CD4-positive, alpha-beta T cell (primary cell): ENCODE measurements around the gene UBALD1. TPM values are rescaled to one million over a fixed set of nuclear protein-coding genes. Genes with fewer than 3 reads are reported as not detected.

Experiments
- ATAC-seq: fragments of 200-7000 bp; cut with Tn5 transposase; one replicate; pipeline ENCODE4 v1.10.0; 2022; ENCODE audit warnings: mild to moderate bottlenecking; ENCODE audit not compliant: poor library complexity
- CTCF ChIA-PET: fragments of 350-600 bp; sonication (Branson Sonifier 250); formaldehyde crosslinking; loops from one replicate; lab custom pipeline; 2021; ENCODE audit warnings: antibody characterized with exemption, inconsistent platforms; lab: Charles Lee
- POLR2A ChIA-PET: fragments of 350-600 bp; sonication (Branson Sonifier 250); formaldehyde crosslinking; loops from one replicate; lab custom pipeline; 2021; ENCODE audit warnings: antibody characterized with exemption, inconsistent platforms; lab: Charles Lee
- DNase-seq, 14 experiments: peaks; one replicate each; pipeline ENCODE4 v3.0.0-alpha.2; 2013 to 2020; ENCODE audit warnings: mixed read lengths in 2 of 14
- H3K27ac ChIP-seq, 2 donors: one replicate each; pipeline versions ENCODE4 v1.5.1 to v1.7.0; 2013; ENCODE audit warnings: low read length in 2 of 2, low read depth in 1 of 2, mild to moderate bottlenecking in 1 of 2
- H3K27me3 ChIP-seq, 2 experiments: 1 replicate in 1 of 2; 2 replicates in 1 of 2; pipeline versions ENCODE4 v1.6.1 to v1.7.0; 2013; ENCODE audit warnings: low read length in 2 of 2, control low read depth in 1 of 2, mild to moderate bottlenecking in 1 of 2, moderate library complexity in 1 of 2; ENCODE audit not compliant: insufficient read depth in 2 of 2, control insufficient read depth in 1 of 2
- H3K36me3 ChIP-seq: one replicate; pipeline ENCODE4 v1.6.1; 2013; ENCODE audit warnings: low read length, control low read depth; ENCODE audit not compliant: insufficient read depth
- H3K4me1 ChIP-seq: one replicate; pipeline ENCODE4 v1.6.1; 2013; ENCODE audit warnings: low read length, control low read depth; ENCODE audit not compliant: insufficient read depth
- H3K4me3 ChIP-seq: one replicate; pipeline ENCODE4 v1.5.1; 2013; ENCODE audit warnings: mild to moderate bottlenecking, low read length, moderate library complexity
- H3K9me3 ChIP-seq, 2 experiments: 1 replicate in 1 of 2; 2 replicates in 1 of 2; pipeline versions ENCODE4 v1.6.1 to v1.7.0; 2013; ENCODE audit warnings: low read length in 2 of 2, mild to moderate bottlenecking in 2 of 2, control low read depth in 1 of 2, moderate library complexity in 1 of 2; ENCODE audit not compliant: control insufficient read depth in 1 of 2, insufficient read depth in 1 of 2
- H3K27ac Mint-ChIP-seq: one replicate; pipeline ENCODE4 v1.8.0; 2020; ENCODE audit warnings: mixed read lengths
- H3K27me3 Mint-ChIP-seq: one replicate; pipeline ENCODE4 v1.8.0; 2021; ENCODE audit warnings: mixed read lengths
- H3K36me3 Mint-ChIP-seq: one replicate; pipeline ENCODE4 v1.8.0; 2021; ENCODE audit warnings: low read depth, mixed read lengths
- H3K4me1 Mint-ChIP-seq: one replicate; pipeline ENCODE4 v1.8.0; 2021; ENCODE audit warnings: low read depth, mixed read lengths
- H3K4me3 Mint-ChIP-seq: one replicate; pipeline ENCODE4 v1.8.0; 2020; ENCODE audit warnings: mild to moderate bottlenecking, mixed read lengths
- H3K9me3 Mint-ChIP-seq: one replicate; pipeline ENCODE4 v1.8.0; 2020; ENCODE audit warnings: mixed read lengths
- CTCF ChIP-seq: fragments of 200-600 bp; IDR thresholded peaks from one replicate; pipeline ENCODE4 v1.8.0; 2022; ENCODE audit warnings: antibody characterized with exemption, mild to moderate bottlenecking
- intact Hi-C, 2 experiments: fragments of 100-400 bp; cut with DNase I in 1 of 2; cut with micrococcal nuclease in 1 of 2; formaldehyde crosslinking; loops; one replicate each; pipeline versions ENCODE4 v1.15.1 to v1.9.0; 2023 to 2025; cut with DNase I, micrococcal nuclease
- total RNA-seq, 174 experiments: library from RNA in 2 of 174; stranded (reverse) in 2 of 174; gene quantifications; one replicate each; pipeline ENCODE4 v1.2.3 and lab custom pipeline; 2021 to 2026

The UBALD1 gene
- total RNA-seq, 2 experiments from 2014 or later: 17.5 to 19.3 TPM

GRCh38 chr16:4570688-4571321 is 43.9 kb downstream of the UBALD1 start:
- intact Hi-C loops: no loop called here
- no peak for TF ChIP-seq CTCF
- Histone ChIP-seq H3K4me3 (no peak overlapping the region), H3K4me1 (peaks cover 7% of the 10 kb centered on the region), H3K36me3 (no peaks in the 10 kb centered on the region), H3K27ac (no peak overlapping the region), H3K27me3 (no peaks in the 10 kb centered on the region), H3K9me3 (no peaks in the 10 kb centered on the region)
- Mint-ChIP-seq H3K27me3 (no peaks in the 10 kb centered on the region), H3K36me3 (no peaks in the 10 kb centered on the region), H3K4me1 (no peaks in the 10 kb centered on the region), H3K4me3 (no peak overlapping the region), H3K27ac (no peak overlapping the region), H3K9me3 (no peaks in the 10 kb centered on the region)
- ATAC-seq: no peak
- ChIA-PET CTCF (interaction anchor here (0.7 kb wide), 1 partner anchor 144 kb away, joined by 3 read pairs; no protein-coding TSS in a partner anchor), POLR2A (no interaction called here)
- no peak for DNase-seq

- Mint-ChIP-seq H3K27me3 (no peaks in the 10 kb centered on the region), H3K4me3 (no peak overlapping the region), H3K4me1 (no peaks in the 10 kb centered on the region), H3K9me3 (no peaks in the 10 kb centered on the region), H3K27ac (no peak overlapping the region), H3K36me3 (no peaks in the 10 kb centered on the region)
- no peak for ATAC-seq
- no peak for DNase-seq
- Histone ChIP-seq H3K27me3 (no peaks in the 10 kb centered on the region), H3K36me3 (no peaks in the 10 kb centered on the region), H3K9me3 (no peaks in the 10 kb centered on the region), H3K4me1 (peaks cover 4% of the 10 kb centered on the region), H3K27ac (no peak overlapping the region), H3K4me3 (no peak overlapping the region)
- CTCF ChIA-PET: interaction anchor here (0.7 kb wide), 1 partner anchor 145 kb away, joined by 3 read pairs; no protein-coding TSS in a partner anchor
- no peak for TF ChIP-seq CTCF
- POLR2A ChIA-PET: no interaction called here
- intact Hi-C loops: no loop called here
Measured at GRCh38 chr16:4570086-4570485, 44.6 kb downstream of the UBALD1 start.

GRCh38 chr16:4566144-4566543 is 48.5 kb downstream of the UBALD1 start:
- ChIA-PET CTCF (interaction anchor here (1.5 kb wide), 1 partner anchor 17 kb away, joined by 4 read pairs; no protein-coding TSS in a partner anchor), POLR2A (no interaction called here)
- no peaks in the 10 kb centered on the region for H3K27me3 ChIP-seq
- no peaks in the 10 kb centered on the region for H3K9me3 Mint-ChIP-seq
- no peak for ATAC-seq
- H3K27me3 Mint-ChIP-seq: no peaks in the 10 kb centered on the region
- TF ChIP-seq CTCF: no peak
- H3K4me1 Mint-ChIP-seq: no peaks in the 10 kb centered on the region
- H3K36me3 ChIP-seq: no peaks in the 10 kb centered on the region
- intact Hi-C loops: no loop called here
- no peaks in the 10 kb centered on the region for H3K9me3 ChIP-seq
- H3K4me3 Mint-ChIP-seq: no peak overlapping the region
- no peaks in the 10 kb centered on the region for H3K4me1 ChIP-seq
- no peak for DNase-seq
- H3K4me3 ChIP-seq: no peak overlapping the region
- H3K36me3 Mint-ChIP-seq: no peaks in the 10 kb centered on the region
- H3K27ac Mint-ChIP-seq: no peak overlapping the region
- H3K27ac ChIP-seq: no peak overlapping the region
